DOHH2 (cell line): ENCODE data around the gene OR10H3.

ENCODE experiments used
- CTCF ChIP-seq: fragments of 200-600 bp; sonication (generic); IDR thresholded peaks from one replicate; pipeline ENCODE4 v1.5.1; 2014; ENCODE audit warnings: antibody characterized with exemption, mild to moderate bottlenecking, low read depth, low read length; ENCODE audit not compliant: poor library complexity, severe bottlenecking
- EZH2phosphoT487 ChIP-seq: fragments of 200-600 bp; sonication (generic); IDR thresholded peaks from 2 replicates; pipeline ENCODE4 v1.6.1; 2017; ENCODE audit warnings: borderline replicate concordance, mild to moderate bottlenecking, antibody characterized with exemption, low read length, moderate library complexity, mixed read lengths

- TF ChIP-seq CTCF (no peak), EZH2phosphoT487 (no peak)
Observed at GRCh38 chr19:15696654-15697194, 41.1 kb upstream of the OR10H3 start.
